Heart left ventricle (tissue), 13 donors: ENCODE data around the gene CCDC117.
"Not testable (repeated sequence)": the region's sequence is repeated elsewhere in the genome, so short reads cannot be mapped to it uniquely, and the experiment has no call there.

Experiments
- POLR2A ChIP-seq, 2 donors: fragments of 450-650 bp; IDR thresholded peaks; one replicate each; pipeline ENCODE4 v1.6.1; 2017; ENCODE audit warnings: antibody characterized with exemption in 2 of 2, mild to moderate bottlenecking in 2 of 2, moderate library complexity in 2 of 2
- TF ChIP-seq, protein P1 (sequence below), 12 donors: fragments of 200-600 bp; sonication (generic) in 4 of 12; IDR thresholded peaks; one replicate each; pipeline versions ENCODE4 v1.5.0 to v1.8.0; 2018 to 2022; ENCODE audit warnings: antibody characterized with exemption in 12 of 12, mild to moderate bottlenecking in 5 of 12
- donor health status: ischemic (EF 13 %, LVEDD 7.1; RV severe dilation, severe dysfunction).
- donor health status: DM: no; HTN: yes; CAD: no.
- donor health status: DM: no; HTN: no; CAD: no.
- donor health status: ischemic (EF 25% LVEDD 6.9; RV normal size, moderate dysfunction).
- donor health status: ischemic (EF 25% LVEDD 5.7; RV mildly dilated, moderate dysfunction).
- donor health status: ischemic (EF 35%, LVEDD 5.7; RV mildly dilated, moderate dysfunction).
- donor health status: nonischemic (EF 11% LVEDD 7.7; RV severe dilation, severe dysfunction).
- donor health status: DM: yes; HTN: yes; CAD: no.
- donor health status: PGD.
- donor health status: ischemic (EF 29% LVEDD 5.4; RV normal size, mild dysfunction).
- donor health status: nonischemic (EF 23%, LVEDD 6.1; RV moderate dilation, normal function).

DNA sequence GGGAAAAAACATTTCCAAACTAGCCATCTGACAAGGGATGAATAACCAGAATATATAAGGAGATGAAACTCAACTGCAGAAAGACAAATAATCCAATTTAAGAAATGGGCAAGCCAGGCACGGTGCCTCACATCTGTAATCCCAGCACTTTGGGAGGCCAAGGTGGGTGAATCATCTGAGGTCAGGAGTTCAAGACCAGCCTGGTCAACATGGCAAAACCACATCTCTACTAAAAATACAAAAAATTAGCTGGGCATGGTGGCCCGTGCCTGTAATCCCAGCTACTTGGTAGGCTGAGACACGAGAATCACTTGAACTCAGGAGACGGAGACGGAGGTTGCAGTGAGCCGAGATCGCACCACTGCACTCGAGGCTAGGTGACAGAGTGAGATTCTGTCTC, 33.6 kb upstream of the CCDC117 start:
- TF ChIP-seq, protein P1, sequence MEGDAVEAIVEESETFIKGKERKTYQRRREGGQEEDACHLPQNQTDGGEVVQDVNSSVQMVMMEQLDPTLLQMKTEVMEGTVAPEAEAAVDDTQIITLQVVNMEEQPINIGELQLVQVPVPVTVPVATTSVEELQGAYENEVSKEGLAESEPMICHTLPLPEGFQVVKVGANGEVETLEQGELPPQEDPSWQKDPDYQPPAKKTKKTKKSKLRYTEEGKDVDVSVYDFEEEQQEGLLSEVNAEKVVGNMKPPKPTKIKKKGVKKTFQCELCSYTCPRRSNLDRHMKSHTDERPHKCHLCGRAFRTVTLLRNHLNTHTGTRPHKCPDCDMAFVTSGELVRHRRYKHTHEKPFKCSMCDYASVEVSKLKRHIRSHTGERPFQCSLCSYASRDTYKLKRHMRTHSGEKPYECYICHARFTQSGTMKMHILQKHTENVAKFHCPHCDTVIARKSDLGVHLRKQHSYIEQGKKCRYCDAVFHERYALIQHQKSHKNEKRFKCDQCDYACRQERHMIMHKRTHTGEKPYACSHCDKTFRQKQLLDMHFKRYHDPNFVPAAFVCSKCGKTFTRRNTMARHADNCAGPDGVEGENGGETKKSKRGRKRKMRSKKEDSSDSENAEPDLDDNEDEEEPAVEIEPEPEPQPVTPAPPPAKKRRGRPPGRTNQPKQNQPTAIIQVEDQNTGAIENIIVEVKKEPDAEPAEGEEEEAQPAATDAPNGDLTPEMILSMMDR (IDR thresholded peaks at IDR 0.05) = not testable (repeated sequence)
- not testable (repeated sequence) for TF ChIP-seq POLR2A (IDR thresholded peaks at IDR 0.05)
